Naive thymus-derived CD8-positive, alpha-beta T cell (primary cell): ENCODE measurements around the gene TBC1D12. TPM values are rescaled to one million over a fixed set of nuclear protein-coding genes. Genes with fewer than 3 reads are reported as not detected.

ENCODE experiments used
- ATAC-seq, 2 donors: fragments of 150-1000 bp; cut with Tn5 transposase in 1 of 2; sonication (Bioruptor Pico), chemical (Tn5 transposase) in 1 of 2; 1 replicate in 1 of 2; 2 replicates in 1 of 2; pipeline ENCODE4 v1.10.0; 2021; ENCODE audit warnings: mild to moderate bottlenecking in 2 of 2, moderate library complexity in 2 of 2
- POLR2A ChIA-PET: fragments of 350-600 bp; sonication (Branson Sonifier 250); formaldehyde crosslinking; loops from one replicate; lab custom pipeline; 2021; ENCODE audit warnings: antibody characterized with exemption; lab: Charles Lee
- DNase-seq, 10 donors: peaks; one replicate each; pipeline versions ENCODE4 v3.0.0 to v3.0.0-alpha.2; 2020 to 2022
- H3K27ac Mint-ChIP-seq, 10 donors: one replicate each; pipeline ENCODE4 v1.8.0; 2020 to 2022; ENCODE audit warnings: mild to moderate bottlenecking in 10 of 10, mixed read lengths in 10 of 10, moderate library complexity in 4 of 10, inconsistent platforms in 1 of 10
- H3K27me3 Mint-ChIP-seq, 5 donors: one replicate each; pipeline ENCODE4 v1.8.0; 2021 to 2022; ENCODE audit warnings: mixed read lengths in 5 of 5
- H3K36me3 Mint-ChIP-seq, 3 donors: one replicate each; pipeline ENCODE4 v1.8.0; 2020 to 2022; ENCODE audit warnings: mixed read lengths in 3 of 3, mild to moderate bottlenecking in 2 of 3, inconsistent platforms in 1 of 3
- H3K4me1 Mint-ChIP-seq, 4 donors: one replicate each; pipeline ENCODE4 v1.8.0; 2021 to 2022; ENCODE audit warnings: mixed read lengths in 4 of 4
- H3K4me3 Mint-ChIP-seq, 10 donors: one replicate each; pipeline ENCODE4 v1.8.0; 2020 to 2022; ENCODE audit warnings: mild to moderate bottlenecking in 10 of 10, mixed read lengths in 10 of 10, moderate library complexity in 6 of 10, inconsistent platforms in 1 of 10
- H3K9me3 Mint-ChIP-seq, 9 donors: one replicate each; pipeline ENCODE4 v1.8.0; 2020 to 2022; ENCODE audit warnings: mixed read lengths in 9 of 9, mild to moderate bottlenecking in 3 of 9, inconsistent platforms in 1 of 9, moderate library complexity in 1 of 9
- polyA plus RNA-seq, 3 donors: library from polyadenylated mRNA; unstranded; fragments of 300-500 nt; fragmentation: Illumina TruSeq; gene quantifications; one replicate each; pipeline ENCODE4 v1.2.3, GENCODE V29; 2021
- total RNA-seq, 8 experiments: library from RNA in 2 of 8; stranded (reverse) in 2 of 8; gene quantifications; one replicate each; pipeline ENCODE4 v1.2.3 and lab custom pipeline; 2021 to 2026

TBC1D12 gene
- total and polyA plus RNA-seq, 5 experiments from 2014 or later = 0.18 TPM; not detected in 4

DNA sequence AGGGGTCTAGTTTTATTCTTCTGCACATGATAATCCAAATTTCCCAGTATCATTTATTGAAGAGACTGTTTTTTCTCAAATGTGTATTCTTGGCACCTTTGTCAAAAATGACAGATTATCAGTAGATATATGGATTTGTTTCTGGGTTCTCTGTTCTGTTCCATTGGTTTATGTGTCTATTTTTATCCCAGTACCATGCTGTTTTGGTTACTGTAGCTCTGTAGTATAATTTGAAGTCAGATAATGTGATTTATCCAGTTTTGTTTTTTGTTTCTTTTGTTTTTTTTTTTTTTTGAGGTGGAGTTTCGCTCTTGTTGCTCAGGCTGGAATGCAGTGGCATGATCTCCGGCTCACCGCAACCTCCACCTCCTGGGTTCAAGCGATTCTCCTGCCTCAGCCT is 81.6 kb downstream of the TBC1D12 start:
- POLR2A ChIA-PET = no interaction called here
- ATAC-seq (no peak), DNase-seq (no peak)
- H3K4me1 Mint-ChIP-seq = no peaks in the 10 kb centered on the region
- no peak overlapping the region for H3K4me3 Mint-ChIP-seq
- H3K36me3 Mint-ChIP-seq = no peaks in the 10 kb centered on the region
- peaks cover 0 to 6% (median 3%) of the 10 kb centered on the region in 5 donors for H3K27me3 Mint-ChIP-seq
- H3K27ac Mint-ChIP-seq = no peak overlapping the region
- H3K9me3 Mint-ChIP-seq = peaks cover 0 to 26% (median 8%) of the 10 kb centered on the region in 9 donors

DNA sequence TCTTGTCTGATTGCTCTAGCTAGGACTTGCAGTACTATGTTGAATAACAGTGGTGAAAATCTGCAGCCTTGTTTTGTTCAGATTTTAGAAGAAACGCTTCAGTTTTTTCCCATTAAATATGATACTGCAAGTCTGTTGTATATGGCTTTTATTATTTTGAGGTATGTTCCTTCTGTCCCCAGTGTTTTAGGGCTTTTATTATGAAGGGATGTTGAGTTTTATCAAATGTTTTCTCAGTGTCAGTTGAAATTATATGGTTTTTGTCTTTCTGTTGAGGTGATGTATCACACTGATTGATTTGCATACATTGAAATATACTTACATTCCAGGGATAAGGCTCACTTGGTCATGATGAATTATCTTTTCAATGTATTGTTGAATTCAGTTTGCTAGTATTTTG is 82.8 kb downstream of the TBC1D12 start:
- Mint-ChIP-seq H3K27me3 (peaks cover 5 to 13% (median 6%) of the 10 kb centered on the region in 5 donors), H3K9me3 (peaks cover 0 to 28% (median 8%) of the 10 kb centered on the region in 9 donors), H3K36me3 (no peaks in the 10 kb centered on the region), H3K4me3 (no peak overlapping the region), H3K4me1 (no peaks in the 10 kb centered on the region), H3K27ac (no peak overlapping the region)
- ATAC-seq = no peak
- POLR2A ChIA-PET = no interaction called here
- no peak for DNase-seq

GRCh38 chr10:94487575-94487974 is 85.2 kb downstream of the TBC1D12 start:
- H3K9me3 Mint-ChIP-seq = peaks cover 0 to 28% (median 8%) of the 10 kb centered on the region in 9 donors
- H3K36me3 Mint-ChIP-seq = no peaks in the 10 kb centered on the region
- H3K27ac Mint-ChIP-seq = no peak overlapping the region
- peaks cover 5 to 13% (median 10%) of the 10 kb centered on the region in 5 donors for H3K27me3 Mint-ChIP-seq
- ATAC-seq (no peak), DNase-seq (no peak)
- POLR2A ChIA-PET = no interaction called here
- no peaks in the 10 kb centered on the region for H3K4me1 Mint-ChIP-seq
- no peak overlapping the region for H3K4me3 Mint-ChIP-seq

- DNase-seq = no peak
- POLR2A ChIA-PET = no interaction called here
- Mint-ChIP-seq H3K27ac (no peak overlapping the region), H3K4me1 (no peaks in the 10 kb centered on the region), H3K4me3 (no peak overlapping the region), H3K36me3 (no peaks in the 10 kb centered on the region), H3K9me3 (peaks cover 0 to 28% (median 8%) of the 10 kb centered on the region in 9 donors), H3K27me3 (peaks cover 3 to 13% (median 10%) of the 10 kb centered on the region in 5 donors)
- no peak for ATAC-seq
Observed at GRCh38 chr10:94489107-94489506, 86.8 kb downstream of the TBC1D12 start.

DNA sequence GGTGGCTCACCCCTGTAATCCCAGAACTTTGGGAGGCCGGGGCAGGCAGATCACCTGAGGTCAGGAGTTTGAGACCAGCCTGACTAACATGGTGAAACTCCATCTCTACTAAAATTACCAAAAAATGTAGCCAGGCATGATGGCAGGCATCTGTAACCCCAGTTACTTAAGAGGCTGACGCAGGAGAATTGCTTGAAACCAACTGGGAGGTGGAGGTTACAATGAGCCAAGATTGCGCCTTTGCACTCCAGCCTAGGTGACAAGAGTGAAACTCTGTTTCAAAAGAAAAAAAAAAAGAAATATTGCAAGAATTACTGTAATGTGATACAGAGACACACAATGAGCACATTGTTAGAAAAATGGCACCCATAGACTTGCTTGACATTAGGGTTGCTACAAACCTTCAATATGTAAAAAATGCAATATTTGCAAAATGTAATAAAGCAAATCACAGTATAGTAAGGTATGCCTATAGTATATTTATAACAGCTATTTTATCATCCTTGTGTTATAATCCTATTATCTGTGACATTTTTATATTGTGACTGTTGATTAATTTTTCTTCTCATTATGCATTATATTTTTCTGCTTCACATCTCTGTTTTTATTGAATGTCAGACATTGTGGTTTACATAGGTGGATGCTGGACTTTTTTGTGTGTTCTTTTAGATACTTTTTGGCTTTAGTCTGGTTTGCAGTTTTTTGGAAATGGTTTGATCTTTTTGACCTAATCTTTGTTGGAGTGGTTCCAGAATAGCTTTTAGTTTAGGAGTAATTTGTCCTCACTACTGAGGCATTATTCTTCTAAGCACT is 87.8 kb downstream of the TBC1D12 start:
- Mint-ChIP-seq H3K27me3 (peaks cover 3 to 13% (median 10%) of the 10 kb centered on the region in 5 donors), H3K4me1 (no peaks in the 10 kb centered on the region), H3K4me3 (no peak overlapping the region), H3K27ac (no peak overlapping the region), H3K9me3 (peaks cover 0 to 22% (median 6%) of the 10 kb centered on the region in 9 donors), H3K36me3 (no peaks in the 10 kb centered on the region)
- POLR2A ChIA-PET = no interaction called here
- ATAC-seq (no peak), DNase-seq (no peak)

GRCh38 chr10:94490789-94491039 is 88.4 kb downstream of the TBC1D12 start:
- no peaks in the 10 kb centered on the region for H3K4me1 Mint-ChIP-seq
- ATAC-seq = no peak
- H3K36me3 Mint-ChIP-seq = no peaks in the 10 kb centered on the region
- H3K27me3 Mint-ChIP-seq = peaks cover 3 to 13% (median 10%) of the 10 kb centered on the region in 5 donors
- POLR2A ChIA-PET = no interaction called here
- DNase-seq = no peak
- H3K4me3 Mint-ChIP-seq = no peak overlapping the region
- peaks cover 0 to 21% (median 4%) of the 10 kb centered on the region in 9 donors for H3K9me3 Mint-ChIP-seq
- H3K27ac Mint-ChIP-seq = no peak overlapping the region

GRCh38 chr10:94493463-94493862 is 91.1 kb downstream of the TBC1D12 start:
- peaks cover 0 to 7% (median 0%) of the 10 kb centered on the region in 9 donors for H3K9me3 Mint-ChIP-seq
- ATAC-seq (no peak), DNase-seq (no peak)
- POLR2A ChIA-PET = no interaction called here
- H3K36me3 Mint-ChIP-seq = no peaks in the 10 kb centered on the region
- H3K27ac Mint-ChIP-seq = no peak overlapping the region
- no peaks in the 10 kb centered on the region for H3K4me1 Mint-ChIP-seq
- H3K27me3 Mint-ChIP-seq = peaks cover 3 to 11% (median 6%) of the 10 kb centered on the region in 5 donors
- no peak overlapping the region for H3K4me3 Mint-ChIP-seq

DNA sequence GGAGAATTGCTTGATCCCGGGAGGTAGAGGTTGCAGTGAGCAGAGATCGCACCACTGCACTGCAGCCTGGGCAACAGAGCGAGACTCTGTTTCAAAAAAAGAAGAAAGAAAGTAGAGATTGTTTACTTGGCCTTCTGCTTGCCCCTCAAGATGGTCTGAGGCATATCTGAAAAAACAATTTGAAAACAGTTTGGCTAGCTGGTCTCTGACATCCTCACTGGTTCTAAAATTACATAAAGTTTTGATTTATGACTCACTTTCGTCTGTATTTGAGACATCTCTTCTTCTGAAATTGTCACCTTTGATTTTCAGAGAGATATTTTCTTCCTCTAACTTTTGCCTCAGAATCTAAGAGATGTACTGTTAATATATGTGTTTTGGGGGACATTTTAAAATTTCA is 93.7 kb downstream of the TBC1D12 start:
- no peaks in the 10 kb centered on the region for H3K4me1 Mint-ChIP-seq
- POLR2A ChIA-PET = no interaction called here
- no peak for ATAC-seq

GRCh38 chr10:94496646-94497045 is 94.3 kb downstream of the TBC1D12 start:
- Mint-ChIP-seq H3K27me3 (peaks cover 0 to 9% (median 0%) of the 10 kb centered on the region in 5 donors), H3K36me3 (no peaks in the 10 kb centered on the region), H3K4me3 (no peak overlapping the region), H3K27ac (no peak overlapping the region), H3K9me3 (no peaks in the 10 kb centered on the region), H3K4me1 (no peaks in the 10 kb centered on the region)
- no peak for DNase-seq
- no peak for ATAC-seq
- POLR2A ChIA-PET = no interaction called here

More for the DNA sequence above, 93.7 kb downstream of the TBC1D12 start:
- H3K9me3 Mint-ChIP-seq = no peaks in the 10 kb centered on the region
- H3K27ac Mint-ChIP-seq = no peak overlapping the region
- no peak overlapping the region for H3K4me3 Mint-ChIP-seq
- H3K36me3 Mint-ChIP-seq = no peaks in the 10 kb centered on the region
- DNase-seq = no peak
- peaks cover 0 to 9% (median 0%) of the 10 kb centered on the region in 5 donors for H3K27me3 Mint-ChIP-seq

DNA sequence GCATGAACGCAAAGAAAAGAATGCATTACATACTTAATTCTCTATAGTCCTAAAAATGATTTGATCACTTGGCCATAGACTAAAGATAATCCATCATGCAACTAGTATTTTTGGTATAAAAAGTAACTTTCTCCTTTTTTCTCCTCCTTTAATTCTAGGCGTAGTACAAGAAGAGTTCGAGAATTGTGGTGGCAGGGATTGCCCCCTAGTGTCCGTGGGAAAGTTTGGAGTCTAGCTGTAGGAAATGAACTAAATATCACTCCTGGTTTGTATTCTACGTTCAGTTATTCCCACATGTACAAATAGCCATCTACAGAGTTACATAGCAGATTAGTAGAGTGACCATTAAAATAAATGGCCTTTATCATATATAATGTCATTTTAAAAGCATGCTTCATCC is 97.7 kb downstream of the TBC1D12 start:
- ATAC-seq (no peak), DNase-seq (no peak)
- Mint-ChIP-seq H3K4me3 (no peak overlapping the region), H3K27me3 (peaks cover 0 to 9% (median 0%) of the 10 kb centered on the region in 5 donors), H3K9me3 (no peaks in the 10 kb centered on the region), H3K27ac (no peak overlapping the region), H3K4me1 (peaks cover 0 to 1% (median 0%) of the 10 kb centered on the region in 4 donors), H3K36me3 (no peaks in the 10 kb centered on the region)
- POLR2A ChIA-PET = no interaction called here

DNA sequence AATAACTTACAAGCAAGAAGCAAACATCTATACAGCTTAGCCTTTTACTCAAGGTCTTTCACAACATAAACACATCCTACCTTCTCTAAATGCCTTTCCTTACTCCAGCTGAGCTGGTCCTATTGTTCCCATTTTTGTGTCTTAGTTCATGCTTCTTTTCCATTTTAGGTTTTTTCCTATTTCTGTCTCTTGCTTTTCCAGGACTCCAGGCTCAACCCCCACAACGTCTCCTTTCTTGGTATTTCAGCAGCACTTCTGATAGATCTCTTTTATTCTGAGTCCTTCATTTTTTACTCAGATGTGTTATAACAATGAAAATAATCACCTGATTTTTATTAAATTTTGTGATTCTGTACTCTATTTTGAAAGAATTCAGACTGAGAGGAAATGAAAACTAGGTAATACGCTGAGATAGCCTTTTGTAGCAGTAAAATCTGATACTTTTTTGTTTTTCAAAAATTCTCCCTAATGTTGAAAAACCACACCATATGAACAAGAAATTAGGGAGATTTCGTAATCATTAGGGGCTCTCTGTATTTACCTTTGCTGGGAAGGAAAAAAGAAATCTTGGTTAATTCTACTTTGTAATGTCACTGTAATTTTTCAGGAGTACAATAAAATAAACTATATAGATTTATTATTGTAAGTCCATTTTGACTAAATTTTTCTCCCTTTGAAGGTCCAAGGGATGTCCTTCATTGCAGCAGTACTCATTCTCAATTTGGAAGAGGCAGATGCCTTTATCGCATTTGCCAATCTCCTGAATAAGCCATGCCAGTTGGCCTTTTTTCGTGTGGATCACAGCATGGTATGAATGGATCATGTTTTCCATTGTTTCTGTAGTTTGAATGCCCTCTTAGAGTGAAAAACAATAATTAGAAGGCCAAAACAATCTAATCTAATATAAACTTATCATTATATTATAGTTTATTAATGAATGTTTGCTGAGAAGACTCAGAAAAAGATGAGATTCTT is 119.2 kb downstream of the TBC1D12 start:
- peaks cover 5 to 10% (median 8%) of the 10 kb centered on the region in 5 donors for H3K27me3 Mint-ChIP-seq
- no peaks in the 10 kb centered on the region for H3K9me3 Mint-ChIP-seq
- no peak overlapping the region for H3K4me3 Mint-ChIP-seq

GRCh38 chr10:94524146-94524545 is 121.8 kb downstream of the TBC1D12 start:
- Mint-ChIP-seq H3K4me1 (no peaks in the 10 kb centered on the region), H3K36me3 (no peaks in the 10 kb centered on the region), H3K27me3 (peaks cover 5 to 10% (median 9%) of the 10 kb centered on the region in 5 donors), H3K27ac (no peak overlapping the region), H3K4me3 (no peak overlapping the region), H3K9me3 (no peaks in the 10 kb centered on the region)
- POLR2A ChIA-PET = no interaction called here
- DNase-seq = no peak
- no peak for ATAC-seq

More for the DNA sequence above, 119.2 kb downstream of the TBC1D12 start:
- no peaks in the 10 kb centered on the region for H3K4me1 Mint-ChIP-seq
- ATAC-seq (no peak), DNase-seq (no peak)
- POLR2A ChIA-PET = no interaction called here
- H3K27ac Mint-ChIP-seq = peak overlapping the region in 2 of 10 donors; percentile 29 to 47
- H3K36me3 Mint-ChIP-seq = no peaks in the 10 kb centered on the region

GRCh38 chr10:94524711-94525110 is 122.4 kb downstream of the TBC1D12 start:
- H3K27ac Mint-ChIP-seq = no peak overlapping the region
- no peak overlapping the region for H3K4me3 Mint-ChIP-seq
- peaks cover 5 to 9% (median 8%) of the 10 kb centered on the region in 5 donors for H3K27me3 Mint-ChIP-seq
- no peaks in the 10 kb centered on the region for H3K9me3 Mint-ChIP-seq
- DNase-seq = no peak
- no peak for ATAC-seq
- H3K4me1 Mint-ChIP-seq = no peaks in the 10 kb centered on the region
- POLR2A ChIA-PET = no interaction called here
- no peaks in the 10 kb centered on the region for H3K36me3 Mint-ChIP-seq
